Measurements from ENCODE around the gene NEGR1. TPM values are rescaled to one million over a fixed set of nuclear protein-coding genes. Genes with fewer than 3 reads are reported as not detected.

NEGR1 gene
- total RNA-seq, 1 experiment from 2014 or later = 2.9 TPM

DNA sequence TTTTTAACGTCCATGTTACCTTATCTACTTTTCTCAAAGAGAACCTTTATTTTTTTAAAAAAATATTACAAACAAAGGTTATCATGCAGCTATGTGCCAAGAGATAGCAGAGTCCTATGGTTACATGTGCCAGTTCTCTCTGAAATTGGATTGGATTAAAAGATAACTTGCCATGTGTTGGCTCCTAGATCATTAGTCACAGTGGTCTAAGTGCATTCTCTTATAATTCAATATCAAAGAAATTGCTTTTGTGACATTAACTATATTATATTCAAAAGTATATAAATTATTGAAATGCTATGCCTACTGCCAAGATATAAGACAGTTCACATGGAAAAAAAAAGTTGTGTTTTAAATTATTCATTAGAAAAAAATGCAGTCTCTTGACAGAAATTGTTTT, 494.2 kb downstream of the NEGR1 start:
- H3K4me3 Mint-ChIP-seq = no peak overlapping the region
- ATAC-seq (no peak), DNase-seq (ENCODE audit: low spot score) (no peak)
- no peaks in the 10 kb centered on the region for H3K36me3 Mint-ChIP-seq
- H3K9me3 Mint-ChIP-seq = no peaks in the 10 kb centered on the region
- ChIA-PET POLR2A (no interaction called here), CTCF (no interaction called here)
- no peak overlapping the region for H3K27ac Mint-ChIP-seq
- TF ChIP-seq ZNF317 (CRISPR knock-in tag; IDR thresholded peaks at IDR 0.05; ENCODE audit: borderline replicate concordance, low read depth) (no peak), ESRRA (CRISPR knock-in tag; IDR thresholded peaks at IDR 0.05; ENCODE audit: borderline replicate concordance) (no peak), ZNF281 (CRISPR knock-in tag; IDR thresholded peaks at IDR 0.05) (no peak), E2F5 (CRISPR knock-in tag; IDR thresholded peaks at IDR 0.05) (no peak)
- TF ChIP-seq, protein P1, sequence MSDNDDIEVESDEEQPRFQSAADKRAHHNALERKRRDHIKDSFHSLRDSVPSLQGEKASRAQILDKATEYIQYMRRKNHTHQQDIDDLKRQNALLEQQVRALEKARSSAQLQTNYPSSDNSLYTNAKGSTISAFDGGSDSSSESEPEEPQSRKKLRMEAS (CRISPR knock-in tag; IDR thresholded peaks at IDR 0.05) = no peak
- no peaks in the 10 kb centered on the region for H3K4me1 Mint-ChIP-seq
- no peaks in the 10 kb centered on the region for H3K27me3 Mint-ChIP-seq (ENCODE audit: low read depth)

DNA sequence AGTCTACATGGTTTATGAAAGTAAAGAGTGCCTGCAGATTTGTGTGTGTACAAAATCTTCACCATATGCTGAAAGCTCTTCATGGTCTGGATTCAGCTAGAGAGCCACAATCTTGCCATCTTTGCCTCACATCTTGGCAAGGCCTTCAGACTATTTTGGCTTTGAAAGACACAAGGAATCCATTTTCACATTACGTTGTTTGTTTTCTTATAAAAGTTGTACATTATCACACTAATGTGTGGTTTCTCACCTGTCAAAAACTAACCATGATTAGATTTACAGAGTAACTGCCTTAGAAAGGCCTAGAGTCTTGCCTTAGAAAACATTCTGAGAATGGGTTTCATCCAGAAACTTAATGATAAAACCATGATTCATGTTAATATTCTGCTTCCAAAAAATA, 494.6 kb downstream of the NEGR1 start:
- Mint-ChIP-seq H3K9me3 (no peaks in the 10 kb centered on the region), H3K27me3 (ENCODE audit: low read depth) (no peaks in the 10 kb centered on the region), H3K27ac (no peak overlapping the region), H3K36me3 (no peaks in the 10 kb centered on the region), H3K4me3 (no peak overlapping the region), H3K4me1 (no peaks in the 10 kb centered on the region)
- no peak for ATAC-seq
- POLR2A ChIA-PET = no interaction called here
- TF ChIP-seq ZBTB21 (CRISPR knock-in tag; IDR thresholded peaks at IDR 0.05; ENCODE audit: borderline replicate concordance) (no peak), MYBL2 (CRISPR knock-in tag; IDR thresholded peaks at IDR 0.05) (no peak), TEAD4 (CRISPR knock-in tag; IDR thresholded peaks at IDR 0.05) (no peak), IRF2 (CRISPR knock-in tag; IDR thresholded peaks at IDR 0.05; ENCODE audit: borderline replicate concordance, low read depth) (no peak), TCF7 (CRISPR knock-in tag; IDR thresholded peaks at IDR 0.05; ENCODE audit: low read depth) (no peak), PRRX2 (CRISPR knock-in tag; IDR thresholded peaks at IDR 0.05) (no peak), FOXJ3 (CRISPR knock-in tag; IDR thresholded peaks at IDR 0.05; ENCODE audit: borderline replicate concordance) (no peak), RORB (CRISPR knock-in tag; IDR thresholded peaks at IDR 0.05) (no peak), RELA (CRISPR knock-in tag; IDR thresholded peaks at IDR 0.05; ENCODE audit: borderline replicate concordance) (no peak)
- TF ChIP-seq, protein P2, sequence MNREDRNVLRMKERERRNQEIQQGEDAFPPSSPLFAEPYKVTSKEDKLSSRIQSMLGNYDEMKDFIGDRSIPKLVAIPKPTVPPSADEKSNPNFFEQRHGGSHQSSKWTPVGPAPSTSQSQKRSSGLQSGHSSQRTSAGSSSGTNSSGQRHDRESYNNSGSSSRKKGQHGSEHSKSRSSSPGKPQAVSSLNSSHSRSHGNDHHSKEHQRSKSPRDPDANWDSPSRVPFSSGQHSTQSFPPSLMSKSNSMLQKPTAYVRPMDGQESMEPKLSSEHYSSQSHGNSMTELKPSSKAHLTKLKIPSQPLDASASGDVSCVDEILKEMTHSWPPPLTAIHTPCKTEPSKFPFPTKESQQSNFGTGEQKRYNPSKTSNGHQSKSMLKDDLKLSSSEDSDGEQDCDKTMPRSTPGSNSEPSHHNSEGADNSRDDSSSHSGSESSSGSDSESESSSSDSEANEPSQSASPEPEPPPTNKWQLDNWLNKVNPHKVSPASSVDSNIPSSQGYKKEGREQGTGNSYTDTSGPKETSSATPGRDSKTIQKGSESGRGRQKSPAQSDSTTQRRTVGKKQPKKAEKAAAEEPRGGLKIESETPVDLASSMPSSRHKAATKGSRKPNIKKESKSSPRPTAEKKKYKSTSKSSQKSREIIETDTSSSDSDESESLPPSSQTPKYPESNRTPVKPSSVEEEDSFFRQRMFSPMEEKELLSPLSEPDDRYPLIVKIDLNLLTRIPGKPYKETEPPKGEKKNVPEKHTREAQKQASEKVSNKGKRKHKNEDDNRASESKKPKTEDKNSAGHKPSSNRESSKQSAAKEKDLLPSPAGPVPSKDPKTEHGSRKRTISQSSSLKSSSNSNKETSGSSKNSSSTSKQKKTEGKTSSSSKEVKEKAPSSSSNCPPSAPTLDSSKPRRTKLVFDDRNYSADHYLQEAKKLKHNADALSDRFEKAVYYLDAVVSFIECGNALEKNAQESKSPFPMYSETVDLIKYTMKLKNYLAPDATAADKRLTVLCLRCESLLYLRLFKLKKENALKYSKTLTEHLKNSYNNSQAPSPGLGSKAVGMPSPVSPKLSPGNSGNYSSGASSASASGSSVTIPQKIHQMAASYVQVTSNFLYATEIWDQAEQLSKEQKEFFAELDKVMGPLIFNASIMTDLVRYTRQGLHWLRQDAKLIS (CRISPR knock-in tag; IDR thresholded peaks at IDR 0.05; ENCODE audit: borderline replicate concordance) = no peak
- TF ChIP-seq, protein P3, sequence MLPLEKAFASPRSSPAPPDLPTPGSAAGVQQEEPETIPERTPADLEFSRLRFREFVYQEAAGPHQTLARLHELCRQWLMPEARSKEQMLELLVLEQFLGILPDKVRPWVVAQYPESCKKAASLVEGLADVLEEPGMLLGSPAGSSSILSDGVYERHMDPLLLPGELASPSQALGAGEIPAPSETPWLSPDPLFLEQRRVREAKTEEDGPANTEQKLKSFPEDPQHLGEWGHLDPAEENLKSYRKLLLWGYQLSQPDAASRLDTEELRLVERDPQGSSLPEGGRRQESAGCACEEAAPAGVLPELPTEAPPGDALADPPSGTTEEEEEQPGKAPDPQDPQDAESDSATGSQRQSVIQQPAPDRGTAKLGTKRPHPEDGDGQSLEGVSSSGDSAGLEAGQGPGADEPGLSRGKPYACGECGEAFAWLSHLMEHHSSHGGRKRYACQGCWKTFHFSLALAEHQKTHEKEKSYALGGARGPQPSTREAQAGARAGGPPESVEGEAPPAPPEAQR (CRISPR knock-in tag; IDR thresholded peaks at IDR 0.05) = no peak
- TF ChIP-seq, protein P4, sequence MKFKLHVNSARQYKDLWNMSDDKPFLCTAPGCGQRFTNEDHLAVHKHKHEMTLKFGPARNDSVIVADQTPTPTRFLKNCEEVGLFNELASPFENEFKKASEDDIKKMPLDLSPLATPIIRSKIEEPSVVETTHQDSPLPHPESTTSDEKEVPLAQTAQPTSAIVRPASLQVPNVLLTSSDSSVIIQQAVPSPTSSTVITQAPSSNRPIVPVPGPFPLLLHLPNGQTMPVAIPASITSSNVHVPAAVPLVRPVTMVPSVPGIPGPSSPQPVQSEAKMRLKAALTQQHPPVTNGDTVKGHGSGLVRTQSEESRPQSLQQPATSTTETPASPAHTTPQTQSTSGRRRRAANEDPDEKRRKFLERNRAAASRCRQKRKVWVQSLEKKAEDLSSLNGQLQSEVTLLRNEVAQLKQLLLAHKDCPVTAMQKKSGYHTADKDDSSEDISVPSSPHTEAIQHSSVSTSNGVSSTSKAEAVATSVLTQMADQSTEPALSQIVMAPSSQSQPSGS (CRISPR knock-in tag; IDR thresholded peaks at IDR 0.05; ENCODE audit: borderline replicate concordance, low read depth) = no peak
- TF ChIP-seq, protein P5, sequence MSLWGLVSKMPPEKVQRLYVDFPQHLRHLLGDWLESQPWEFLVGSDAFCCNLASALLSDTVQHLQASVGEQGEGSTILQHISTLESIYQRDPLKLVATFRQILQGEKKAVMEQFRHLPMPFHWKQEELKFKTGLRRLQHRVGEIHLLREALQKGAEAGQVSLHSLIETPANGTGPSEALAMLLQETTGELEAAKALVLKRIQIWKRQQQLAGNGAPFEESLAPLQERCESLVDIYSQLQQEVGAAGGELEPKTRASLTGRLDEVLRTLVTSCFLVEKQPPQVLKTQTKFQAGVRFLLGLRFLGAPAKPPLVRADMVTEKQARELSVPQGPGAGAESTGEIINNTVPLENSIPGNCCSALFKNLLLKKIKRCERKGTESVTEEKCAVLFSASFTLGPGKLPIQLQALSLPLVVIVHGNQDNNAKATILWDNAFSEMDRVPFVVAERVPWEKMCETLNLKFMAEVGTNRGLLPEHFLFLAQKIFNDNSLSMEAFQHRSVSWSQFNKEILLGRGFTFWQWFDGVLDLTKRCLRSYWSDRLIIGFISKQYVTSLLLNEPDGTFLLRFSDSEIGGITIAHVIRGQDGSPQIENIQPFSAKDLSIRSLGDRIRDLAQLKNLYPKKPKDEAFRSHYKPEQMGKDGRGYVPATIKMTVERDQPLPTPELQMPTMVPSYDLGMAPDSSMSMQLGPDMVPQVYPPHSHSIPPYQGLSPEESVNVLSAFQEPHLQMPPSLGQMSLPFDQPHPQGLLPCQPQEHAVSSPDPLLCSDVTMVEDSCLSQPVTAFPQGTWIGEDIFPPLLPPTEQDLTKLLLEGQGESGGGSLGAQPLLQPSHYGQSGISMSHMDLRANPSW (CRISPR knock-in tag; conservative IDR thresholded peaks at IDR 0.05; ENCODE audit: low read depth) = no peak
- TF ChIP-seq, protein P6, sequence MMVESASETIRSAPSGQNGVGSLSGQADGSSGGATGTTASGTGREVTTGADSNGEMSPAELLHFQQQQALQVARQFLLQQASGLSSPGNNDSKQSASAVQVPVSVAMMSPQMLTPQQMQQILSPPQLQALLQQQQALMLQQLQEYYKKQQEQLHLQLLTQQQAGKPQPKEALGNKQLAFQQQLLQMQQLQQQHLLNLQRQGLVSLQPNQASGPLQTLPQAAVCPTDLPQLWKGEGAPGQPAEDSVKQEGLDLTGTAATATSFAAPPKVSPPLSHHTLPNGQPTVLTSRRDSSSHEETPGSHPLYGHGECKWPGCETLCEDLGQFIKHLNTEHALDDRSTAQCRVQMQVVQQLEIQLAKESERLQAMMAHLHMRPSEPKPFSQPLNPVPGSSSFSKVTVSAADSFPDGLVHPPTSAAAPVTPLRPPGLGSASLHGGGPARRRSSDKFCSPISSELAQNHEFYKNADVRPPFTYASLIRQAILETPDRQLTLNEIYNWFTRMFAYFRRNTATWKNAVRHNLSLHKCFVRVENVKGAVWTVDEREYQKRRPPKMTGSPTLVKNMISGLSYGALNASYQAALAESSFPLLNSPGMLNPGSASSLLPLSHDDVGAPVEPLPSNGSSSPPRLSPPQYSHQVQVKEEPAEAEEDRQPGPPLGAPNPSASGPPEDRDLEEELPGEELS (CRISPR knock-in tag; IDR thresholded peaks at IDR 0.05) = no peak
- no peak for DNase-seq (ENCODE audit: low spot score)
- CTCF ChIA-PET = no interaction called here
